C4-2B (cell line): ENCODE data around the gene AKAP8L.

Source experiments
- ZFX ChIP-seq: fragments of 450-650 bp; IDR thresholded peaks from 2 replicates; pipeline ENCODE4 v1.6.1; 2017
- TF ChIP-seq, protein P1 (sequence below): fragments of 450-650 bp; conservative IDR thresholded peaks from 2 replicates; pipeline ENCODE4 v1.5.1; 2017; ENCODE audit warnings: mild to moderate bottlenecking

DNA sequence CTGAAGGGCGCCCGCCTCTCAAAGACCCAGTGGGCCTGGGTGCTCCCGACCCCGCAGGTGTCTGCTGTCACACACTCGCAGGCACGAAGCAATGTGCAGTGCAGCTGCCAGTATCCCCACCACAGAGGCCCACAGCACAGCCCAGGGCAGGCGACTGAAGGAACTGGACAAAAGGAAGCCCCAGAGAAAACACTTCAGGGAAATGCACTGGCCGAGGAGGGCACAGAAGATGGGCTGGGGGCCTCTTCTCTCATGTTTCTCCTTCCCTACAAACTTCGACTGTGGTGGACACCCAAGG, 49.2 kb downstream of the AKAP8L start:
- TF ChIP-seq, protein P1, sequence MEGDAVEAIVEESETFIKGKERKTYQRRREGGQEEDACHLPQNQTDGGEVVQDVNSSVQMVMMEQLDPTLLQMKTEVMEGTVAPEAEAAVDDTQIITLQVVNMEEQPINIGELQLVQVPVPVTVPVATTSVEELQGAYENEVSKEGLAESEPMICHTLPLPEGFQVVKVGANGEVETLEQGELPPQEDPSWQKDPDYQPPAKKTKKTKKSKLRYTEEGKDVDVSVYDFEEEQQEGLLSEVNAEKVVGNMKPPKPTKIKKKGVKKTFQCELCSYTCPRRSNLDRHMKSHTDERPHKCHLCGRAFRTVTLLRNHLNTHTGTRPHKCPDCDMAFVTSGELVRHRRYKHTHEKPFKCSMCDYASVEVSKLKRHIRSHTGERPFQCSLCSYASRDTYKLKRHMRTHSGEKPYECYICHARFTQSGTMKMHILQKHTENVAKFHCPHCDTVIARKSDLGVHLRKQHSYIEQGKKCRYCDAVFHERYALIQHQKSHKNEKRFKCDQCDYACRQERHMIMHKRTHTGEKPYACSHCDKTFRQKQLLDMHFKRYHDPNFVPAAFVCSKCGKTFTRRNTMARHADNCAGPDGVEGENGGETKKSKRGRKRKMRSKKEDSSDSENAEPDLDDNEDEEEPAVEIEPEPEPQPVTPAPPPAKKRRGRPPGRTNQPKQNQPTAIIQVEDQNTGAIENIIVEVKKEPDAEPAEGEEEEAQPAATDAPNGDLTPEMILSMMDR: no peak
- TF ChIP-seq ZFX: no peak
